Natural killer cell treated with Interleukin-12 subunit alpha and Interleukin-12 subunit beta and Interleukin-15 and Interleukin-18, amount 100 ng/mL, for 72 hours (primary cell): Measurements from ENCODE around the gene RIMS4. TPM values are rescaled to one million over a fixed set of nuclear protein-coding genes. Genes with fewer than 3 reads are reported as not detected.
A peak's percentile ranks its signal among the peaks of the same experiment; 100 is the strongest.

Experiments
- ATAC-seq, 2 donors: fragments of 150-1000 bp; cut with Tn5 transposase in 1 of 2; sonication (Bioruptor Pico), chemical (Tn5 transposase) in 1 of 2; 2 replicates each; pipeline ENCODE4 v1.10.0; 2021
- DNase-seq: peaks from one replicate; pipeline ENCODE4 v3.0.0; 2022; ENCODE audit warnings: low spot score
- H3K27ac Mint-ChIP-seq, 2 donors: 1 replicate in 1 of 2; 2 replicates in 1 of 2; pipeline ENCODE4 v1.8.0; 2022; ENCODE audit warnings: mixed read lengths in 2 of 2, mild to moderate bottlenecking in 1 of 2, moderate library complexity in 1 of 2
- H3K27me3 Mint-ChIP-seq, 2 donors: 1 replicate in 1 of 2; 2 replicates in 1 of 2; pipeline ENCODE4 v1.8.0; 2022; ENCODE audit warnings: mixed read lengths in 2 of 2
- H3K36me3 Mint-ChIP-seq: one replicate; pipeline ENCODE4 v1.8.0; 2022; ENCODE audit warnings: mixed read lengths
- H3K4me1 Mint-ChIP-seq, 2 donors: 1 replicate in 1 of 2; 2 replicates in 1 of 2; pipeline ENCODE4 v1.8.0; 2022; ENCODE audit warnings: low read depth in 2 of 2, mixed read lengths in 2 of 2, mild to moderate bottlenecking in 1 of 2
- H3K4me3 Mint-ChIP-seq: one replicate; pipeline ENCODE4 v1.8.0; 2022; ENCODE audit warnings: mixed read lengths
- H3K9me3 Mint-ChIP-seq: 2 replicates; pipeline ENCODE4 v1.8.0; 2022; ENCODE audit warnings: mixed read lengths
- total RNA-seq, 2 donors: library from RNA; stranded (reverse); gene quantifications; one replicate each; pipeline ENCODE4 v1.2.3, GENCODE V29; 2022

The RIMS4 gene
- total RNA-seq, 2 donors from 2014 or later: not detected

DNA sequence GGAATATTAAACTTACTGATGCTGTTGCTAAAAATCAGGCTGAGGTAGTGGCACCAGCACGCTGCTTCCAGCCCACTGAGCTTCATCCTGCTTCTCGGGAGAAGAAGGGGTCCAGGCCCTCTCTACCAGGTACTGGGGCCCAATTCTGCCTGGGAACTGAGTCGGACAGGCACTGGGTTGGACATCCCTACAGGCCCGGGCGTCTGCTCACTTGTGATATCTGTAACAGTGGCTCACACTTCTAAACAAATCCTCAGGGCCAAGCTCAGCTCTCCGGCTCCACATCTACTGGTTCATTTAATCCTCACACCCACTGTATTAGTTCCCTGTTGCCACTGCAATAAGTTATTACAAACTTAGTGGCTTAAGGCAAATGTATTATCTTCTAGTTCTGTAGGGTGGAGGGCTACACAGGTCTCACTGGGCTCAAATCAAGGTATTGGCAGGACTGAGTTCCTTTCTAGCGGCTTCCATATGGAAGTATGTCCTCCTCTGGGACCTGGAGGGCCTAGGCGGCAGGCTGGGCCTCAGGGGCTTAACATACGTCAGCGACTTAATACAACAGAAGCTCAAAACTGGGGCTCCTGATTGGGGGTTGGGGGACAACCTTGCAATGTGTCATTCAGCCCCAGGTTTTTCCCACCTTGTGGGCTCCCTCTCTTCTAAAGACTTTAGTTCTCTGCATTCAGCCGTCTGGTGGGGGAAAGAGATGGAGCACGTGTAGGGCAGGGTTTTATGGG is 66.3 kb downstream of the RIMS4 start:
- ATAC-seq (no peak), DNase-seq (peak; percentile 47)
- Mint-ChIP-seq H3K9me3 (no peaks in the 10 kb centered on the region), H3K4me1 (peaks cover 11 to 14% of the 10 kb centered on the region in 2 donors), H3K27ac (no peak overlapping the region), H3K27me3 (peaks cover 32 to 38% of the 10 kb centered on the region in 2 donors), H3K4me3 (no peak overlapping the region), H3K36me3 (no peaks in the 10 kb centered on the region)

DNA sequence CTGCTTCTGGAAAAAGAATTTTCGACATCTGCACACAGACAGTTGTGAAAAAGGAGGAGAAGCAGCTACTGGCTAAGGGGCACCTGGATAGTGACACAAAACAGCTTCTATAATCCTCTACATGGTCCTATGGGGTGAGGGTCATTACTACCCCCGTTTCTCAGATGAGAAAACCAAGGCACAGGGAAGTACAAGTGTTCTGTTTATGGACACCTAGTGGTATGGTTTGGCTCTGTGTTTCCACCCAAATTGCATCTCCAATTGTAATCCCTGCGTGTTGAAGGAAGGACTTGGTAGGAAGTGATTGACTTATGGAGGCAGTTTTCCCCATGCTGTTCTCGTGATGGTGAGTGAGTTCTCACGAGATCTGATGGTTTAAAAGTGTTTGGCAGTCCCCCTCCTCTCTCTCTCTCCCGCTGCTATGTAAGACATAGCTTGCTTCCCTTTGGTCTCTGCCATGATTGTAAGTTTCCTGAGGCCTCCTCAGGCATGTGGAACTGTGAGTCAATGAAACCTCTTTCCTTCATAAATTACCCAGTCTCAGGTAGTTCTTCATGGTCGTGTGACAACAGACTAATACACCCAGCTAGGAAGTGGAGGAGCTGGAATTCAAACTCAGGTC is 67.2 kb downstream of the RIMS4 start:
- Mint-ChIP-seq H3K4me3 (no peak overlapping the region), H3K36me3 (no peaks in the 10 kb centered on the region), H3K4me1 (peaks cover 11 to 17% of the 10 kb centered on the region in 2 donors), H3K9me3 (no peaks in the 10 kb centered on the region), H3K27me3 (peaks cover 30 to 38% of the 10 kb centered on the region in 2 donors), H3K27ac (no peak overlapping the region)
- ATAC-seq: no peak
- peak; percentile 59 for DNase-seq

DNA sequence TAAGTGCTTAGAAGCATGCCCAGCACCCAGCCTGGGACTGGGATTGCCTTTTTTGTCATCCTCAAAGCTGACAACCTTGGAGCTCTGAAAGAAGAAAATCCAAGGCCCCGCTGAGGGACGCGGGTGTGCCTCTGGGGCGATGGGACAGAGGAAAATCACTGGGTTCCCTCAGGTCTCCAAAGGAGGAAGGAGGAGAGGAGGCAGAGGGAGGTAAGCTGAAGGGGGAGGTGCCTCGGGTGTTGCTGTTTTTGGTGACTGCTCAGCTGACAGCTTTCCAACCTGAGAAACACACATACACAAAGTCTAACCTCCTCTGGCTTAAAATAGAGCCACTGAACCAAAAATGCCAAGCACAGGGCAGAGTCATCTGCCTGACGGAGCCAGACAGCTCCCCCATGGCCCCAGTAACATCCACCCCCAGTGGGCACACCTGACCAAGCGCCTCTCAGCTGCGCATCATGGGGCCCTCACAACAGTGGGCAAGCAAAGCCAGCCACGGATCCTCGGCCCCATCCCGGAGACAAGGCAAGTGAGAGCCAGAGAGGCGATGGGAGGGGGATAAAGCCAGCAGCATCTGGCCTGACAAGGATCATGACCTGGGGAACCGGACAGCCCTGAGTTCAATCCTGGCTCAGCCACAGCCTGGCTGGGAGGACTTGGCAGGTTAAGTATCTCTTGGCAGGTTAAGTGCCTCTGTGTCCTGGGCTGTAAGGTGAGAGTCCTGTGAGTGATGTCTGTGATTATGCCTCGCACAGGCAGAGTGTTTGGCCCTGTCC is 67.9 kb downstream of the RIMS4 start:
- Mint-ChIP-seq H3K27me3 (peaks cover 29 to 35% of the 10 kb centered on the region in 2 donors), H3K27ac (no peak overlapping the region), H3K9me3 (no peaks in the 10 kb centered on the region), H3K36me3 (no peaks in the 10 kb centered on the region), H3K4me3 (no peak overlapping the region), H3K4me1 (peaks cover 9 to 16% of the 10 kb centered on the region in 2 donors)
- ATAC-seq: no peak
- peak; percentile 57 for DNase-seq

DNA sequence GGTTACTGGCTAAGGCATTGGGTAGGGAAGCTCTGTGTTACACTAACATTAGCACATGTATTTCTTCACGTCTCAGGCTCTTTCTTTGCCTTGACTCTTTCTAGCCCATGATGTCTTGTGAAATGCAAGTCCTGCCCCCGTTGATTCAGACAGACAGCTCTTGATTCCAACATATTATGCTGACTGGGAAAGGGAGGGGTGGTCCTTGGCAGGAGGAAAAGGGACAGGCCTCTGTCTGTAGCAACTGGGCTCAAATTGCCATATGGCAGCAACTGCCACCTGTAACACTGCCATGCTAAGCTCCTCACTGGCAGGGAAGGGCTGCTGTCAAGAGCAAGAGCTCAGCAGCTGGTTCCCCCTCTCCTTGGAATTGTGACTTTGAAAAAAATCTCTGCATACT is 70.4 kb downstream of the RIMS4 start:
- Mint-ChIP-seq H3K4me1 (peaks cover 11 to 14% of the 10 kb centered on the region in 2 donors), H3K36me3 (no peaks in the 10 kb centered on the region), H3K9me3 (peaks cover 4% of the 10 kb centered on the region)

DNA sequence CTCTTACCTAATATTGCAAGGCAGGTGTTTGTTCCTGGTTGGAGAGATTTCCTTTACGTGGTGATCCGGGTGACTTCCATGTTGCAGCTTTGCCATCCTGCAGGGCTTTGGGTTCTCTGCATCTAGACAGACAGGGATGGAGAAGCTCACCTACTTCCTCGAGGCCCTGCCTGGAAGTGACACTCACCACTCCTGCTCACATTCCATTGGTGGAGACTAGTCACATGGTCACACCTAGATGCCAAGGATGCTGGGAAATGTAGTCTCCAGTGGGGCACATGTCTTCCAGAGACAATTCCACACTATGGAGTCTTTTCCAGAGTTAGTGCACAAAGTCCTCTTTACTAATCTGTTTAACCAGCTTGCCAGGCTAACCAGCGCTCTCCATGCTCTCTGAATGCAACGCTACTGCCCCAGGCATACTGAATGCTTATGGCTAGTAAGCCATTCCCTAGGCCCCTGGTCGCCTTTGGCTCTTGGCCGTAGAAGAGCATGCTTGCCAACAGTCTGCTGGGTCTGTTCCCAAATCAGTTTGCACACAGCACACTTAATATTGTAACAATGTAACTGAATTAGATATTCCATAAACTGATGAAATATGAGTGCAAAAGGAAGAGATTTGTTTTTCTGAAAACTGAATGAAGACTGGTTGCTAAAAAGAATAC is 71.4 kb downstream of the RIMS4 start:
- Mint-ChIP-seq H3K36me3 (no peaks in the 10 kb centered on the region), H3K4me1 (peaks cover 10 to 13% of the 10 kb centered on the region in 2 donors), H3K27ac (no peak overlapping the region)

More for the DNA sequence above, 70.4 kb downstream of the RIMS4 start:
- peak; percentile 23 for DNase-seq
- Mint-ChIP-seq H3K27me3 (peaks cover 17 to 19% of the 10 kb centered on the region in 2 donors), H3K4me3 (no peak overlapping the region), H3K27ac (no peak overlapping the region)
- no peak for ATAC-seq

DNA sequence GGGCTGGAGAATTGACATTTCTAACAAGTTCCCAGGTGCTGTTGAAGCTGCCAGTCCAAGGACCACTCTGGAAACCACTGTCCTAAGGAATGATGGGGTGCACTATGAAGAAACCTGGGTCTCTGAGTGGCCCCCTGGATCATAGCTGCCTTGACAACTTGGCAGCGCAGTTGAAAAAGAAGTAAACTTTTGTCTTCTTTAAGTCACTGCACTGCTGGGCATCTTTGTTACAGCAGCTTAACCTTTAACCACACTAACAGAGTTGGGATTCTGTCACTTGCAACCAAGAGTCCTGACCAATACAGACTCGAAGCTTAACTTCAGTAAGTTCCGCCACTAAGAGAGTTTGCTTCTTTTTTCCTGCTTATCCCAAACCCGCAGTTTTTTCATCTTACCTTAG is 73.2 kb downstream of the RIMS4 start:
- Mint-ChIP-seq H3K27ac (no peak overlapping the region), H3K4me1 (peaks cover 10 to 18% of the 10 kb centered on the region in 2 donors), H3K9me3 (peaks cover 4% of the 10 kb centered on the region), H3K27me3 (peaks cover 0 to 2% of the 10 kb centered on the region in 2 donors), H3K36me3 (no peaks in the 10 kb centered on the region), H3K4me3 (no peak overlapping the region)
- DNase-seq (no peak), ATAC-seq (no peak)

More for the DNA sequence above, 71.4 kb downstream of the RIMS4 start:
- peaks cover 7 to 13% of the 10 kb centered on the region in 2 donors for H3K27me3 Mint-ChIP-seq
- ATAC-seq (peak in 1 of 2 donors; percentile 74), DNase-seq (peak; percentile 35)
- no peak overlapping the region for H3K4me3 Mint-ChIP-seq
- H3K9me3 Mint-ChIP-seq: peaks cover 4% of the 10 kb centered on the region

DNA sequence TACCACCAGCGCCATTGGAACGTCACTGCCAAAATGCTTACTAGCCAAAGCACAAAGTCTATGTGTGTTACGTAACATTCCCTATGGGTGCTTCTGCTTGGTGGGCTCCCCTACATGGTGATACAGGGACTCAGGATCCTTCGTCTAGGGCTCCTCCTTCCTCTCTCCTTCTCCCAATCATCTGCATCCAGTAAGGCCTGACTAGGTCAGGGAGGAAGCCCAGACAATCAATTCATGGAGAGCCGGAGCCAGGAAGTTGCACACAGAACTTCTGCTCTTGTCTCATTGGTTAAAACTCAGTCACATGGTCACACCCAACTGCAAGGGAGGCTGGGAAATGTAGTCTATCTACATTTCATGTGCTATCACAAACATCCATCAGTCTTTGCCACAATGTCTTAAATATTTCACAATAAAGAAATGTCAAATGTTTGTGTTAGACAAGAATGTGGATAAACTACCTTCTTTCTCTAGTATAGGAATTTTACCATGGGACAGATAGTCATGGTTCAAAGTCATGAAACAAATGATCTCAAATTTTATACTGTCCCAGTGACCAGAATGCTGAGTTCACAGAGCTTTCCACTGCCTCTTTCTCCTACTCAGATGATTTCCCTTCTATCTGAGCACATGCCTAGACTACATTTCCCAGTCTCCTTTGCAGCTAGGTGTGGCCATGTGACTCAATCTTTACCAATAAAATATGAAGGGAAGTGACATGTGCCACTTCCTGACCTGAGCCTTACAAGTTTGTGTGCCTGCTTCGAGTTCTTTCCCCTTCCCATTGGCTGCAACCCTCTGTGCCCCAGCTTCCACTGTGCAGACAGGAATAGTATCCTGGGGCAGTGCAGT is 74.0 kb downstream of the RIMS4 start:
- ATAC-seq: peak; percentile 73 to 83
- peaks cover 0 to 2% of the 10 kb centered on the region in 2 donors for H3K27me3 Mint-ChIP-seq
- peak overlapping the region; percentile 10 to 80 for H3K27ac Mint-ChIP-seq
- H3K9me3 Mint-ChIP-seq: peaks cover 4% of the 10 kb centered on the region
- peaks cover 10 to 18% of the 10 kb centered on the region in 2 donors for H3K4me1 Mint-ChIP-seq
- H3K4me3 Mint-ChIP-seq: peak overlapping the region; percentile 49
- peak; percentile 57 for DNase-seq
- H3K36me3 Mint-ChIP-seq: no peaks in the 10 kb centered on the region

DNA sequence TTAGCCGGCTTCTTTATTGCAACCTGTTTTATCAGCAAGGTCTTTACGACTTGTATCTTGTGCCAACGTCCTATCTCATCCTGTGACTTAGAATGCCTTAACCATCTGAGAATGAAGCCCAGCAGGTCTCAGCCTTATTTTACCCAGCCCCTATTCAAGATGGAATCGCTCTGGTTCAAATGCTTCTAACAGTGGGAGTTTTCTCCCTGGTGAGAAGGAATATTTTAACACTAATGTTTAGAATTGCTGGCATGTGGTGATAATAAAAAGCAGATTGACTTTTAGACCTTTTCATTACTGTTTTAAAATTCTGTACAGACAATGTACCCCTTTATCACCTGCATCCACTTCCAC is 74.6 kb downstream of the RIMS4 start:
- H3K4me3 Mint-ChIP-seq: peak overlapping the region; percentile 49
- H3K27ac Mint-ChIP-seq: peak overlapping the region; percentile 10 to 80
- peaks cover 4% of the 10 kb centered on the region for H3K9me3 Mint-ChIP-seq

DNA sequence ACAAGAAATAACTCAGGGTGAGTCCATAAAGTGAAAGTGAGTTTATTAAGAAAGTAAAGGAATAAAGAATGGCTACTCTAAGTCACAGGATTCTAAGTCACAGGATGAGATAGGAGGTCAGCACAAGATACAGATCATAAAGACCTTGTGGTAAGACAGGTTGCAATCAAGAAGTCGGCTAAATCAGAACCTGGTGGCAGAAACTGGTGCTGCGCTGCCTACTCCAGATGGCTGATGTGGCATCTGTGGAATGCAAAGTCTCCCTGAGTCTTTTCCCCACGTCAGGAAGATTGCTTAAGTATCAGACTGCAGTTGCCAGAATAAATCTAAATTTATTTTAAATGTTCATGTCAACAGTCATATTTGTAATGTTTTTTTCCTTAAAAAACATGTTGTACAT is 75.4 kb downstream of the RIMS4 start:
- Mint-ChIP-seq H3K4me3 (no peak overlapping the region), H3K27me3 (peaks cover 0 to 2% of the 10 kb centered on the region in 2 donors), H3K4me1 (peaks cover 10 to 18% of the 10 kb centered on the region in 2 donors), H3K36me3 (no peaks in the 10 kb centered on the region), H3K9me3 (peaks cover 4% of the 10 kb centered on the region), H3K27ac (no peak overlapping the region)
- DNase-seq (no peak), ATAC-seq (no peak)

More for the DNA sequence above, 74.6 kb downstream of the RIMS4 start:
- ATAC-seq: no peak
- DNase-seq: no peak
- peaks cover 10 to 18% of the 10 kb centered on the region in 2 donors for H3K4me1 Mint-ChIP-seq
- no peaks in the 10 kb centered on the region for H3K36me3 Mint-ChIP-seq
- H3K27me3 Mint-ChIP-seq: peaks cover 0 to 2% of the 10 kb centered on the region in 2 donors

DNA sequence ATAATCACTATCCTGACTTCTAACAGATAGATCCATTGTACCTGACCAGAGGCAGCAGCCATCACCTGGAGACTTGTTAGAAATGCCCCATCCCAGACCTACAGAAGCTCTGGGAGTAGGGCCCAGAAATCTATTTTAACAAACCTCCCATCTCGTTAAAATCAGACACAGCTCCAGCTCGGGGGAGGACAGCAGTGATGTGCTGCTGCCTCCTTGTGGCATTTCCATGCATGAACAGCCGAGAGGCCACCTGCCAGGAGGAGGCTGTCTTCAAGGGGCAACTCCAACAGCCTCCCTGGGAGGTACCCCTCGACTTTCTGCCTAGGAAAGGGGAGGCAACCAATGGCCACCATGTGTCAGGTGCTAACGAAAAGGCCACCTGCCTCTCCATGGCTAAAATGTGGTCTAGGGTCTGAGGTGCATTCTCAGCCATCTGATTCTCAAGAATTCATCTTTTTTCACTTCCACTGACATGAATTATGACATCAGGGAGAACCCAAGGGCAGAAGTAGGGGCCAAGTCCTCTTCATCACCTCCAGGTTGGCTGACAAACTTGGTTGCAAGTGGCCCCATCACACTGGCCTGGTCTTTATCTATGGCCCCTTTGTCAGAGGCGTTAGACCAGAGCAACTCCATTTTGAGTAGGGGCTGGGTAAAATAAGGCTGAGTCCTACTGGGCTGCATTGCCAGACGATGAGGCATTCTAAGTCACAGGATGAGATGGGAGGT is 76.8 kb downstream of the RIMS4 start:
- DNase-seq: peak; percentile 28
- H3K27ac Mint-ChIP-seq: no peak overlapping the region
- H3K9me3 Mint-ChIP-seq: peaks cover 4% of the 10 kb centered on the region
- H3K4me3 Mint-ChIP-seq: no peak overlapping the region
- ATAC-seq: peak; percentile 56 to 71
- peaks cover 10 to 16% of the 10 kb centered on the region in 2 donors for H3K4me1 Mint-ChIP-seq
- H3K36me3 Mint-ChIP-seq: no peaks in the 10 kb centered on the region
- H3K27me3 Mint-ChIP-seq: peaks cover 0 to 6% of the 10 kb centered on the region in 2 donors

DNA sequence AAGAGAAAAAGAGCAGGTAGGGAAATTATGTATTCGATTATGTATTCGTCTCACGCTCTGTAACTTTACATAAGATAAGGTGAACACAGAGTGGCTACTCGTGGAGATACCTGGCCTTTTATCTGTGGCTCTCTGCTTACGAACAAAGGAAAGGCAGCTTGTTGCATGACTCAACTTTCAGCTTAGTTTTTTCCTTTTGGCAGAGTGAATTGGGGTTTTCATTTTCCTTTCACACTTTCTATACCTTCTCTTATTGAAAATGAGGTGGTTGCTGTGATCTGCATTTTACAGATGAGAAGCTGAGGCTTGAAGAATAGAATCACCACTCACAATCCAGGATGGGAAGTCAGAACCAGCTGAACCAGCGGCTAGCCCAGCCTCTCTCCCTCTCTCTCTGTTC is 78.0 kb downstream of the RIMS4 start:
- Mint-ChIP-seq H3K27ac (peak overlapping the region in 1 of 2 donors; percentile 48), H3K4me1 (peaks cover 10 to 16% of the 10 kb centered on the region in 2 donors), H3K4me3 (no peak overlapping the region), H3K36me3 (no peaks in the 10 kb centered on the region), H3K9me3 (peaks cover 4% of the 10 kb centered on the region), H3K27me3 (peaks cover 0 to 6% of the 10 kb centered on the region in 2 donors)
- ATAC-seq (no peak), DNase-seq (no peak)

DNA sequence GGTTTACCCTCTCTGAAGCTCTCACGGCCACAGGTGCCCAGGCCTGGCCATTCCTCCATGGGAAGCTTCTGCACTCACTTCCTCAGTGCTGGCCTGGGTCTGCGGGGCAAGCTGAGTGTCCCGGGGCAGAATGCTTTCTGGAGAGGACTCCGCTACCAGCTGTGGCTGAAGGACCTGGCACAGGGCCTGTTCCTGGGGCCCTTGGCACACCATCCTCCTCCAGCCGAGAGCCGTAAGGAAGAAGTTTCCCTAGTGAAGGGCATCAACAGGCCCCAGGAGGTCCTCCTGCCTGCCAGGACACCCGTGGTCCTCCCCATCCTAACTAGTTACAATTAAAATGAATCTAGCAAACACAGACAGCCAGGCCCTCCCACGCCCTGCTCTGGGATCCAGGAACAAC is 78.7 kb downstream of the RIMS4 start:
- no peak for DNase-seq
- Mint-ChIP-seq H3K4me1 (peaks cover 8 to 13% of the 10 kb centered on the region in 2 donors), H3K36me3 (no peaks in the 10 kb centered on the region), H3K4me3 (no peak overlapping the region), H3K27me3 (peaks cover 0 to 6% of the 10 kb centered on the region in 2 donors), H3K27ac (peak overlapping the region in 1 of 2 donors; percentile 48), H3K9me3 (peaks cover 4% of the 10 kb centered on the region)
- ATAC-seq: no peak
